ENCODE data around the gene KCNH1. TPM values are rescaled to one million over a fixed set of nuclear protein-coding genes. Genes with fewer than 3 reads are reported as not detected.

The KCNH1 gene
- total RNA-seq, 1 donor from 2014 or later = not detected

- TF ChIP-seq CTCF (IDR thresholded peaks at IDR 0.05) = no peak
- Histone ChIP-seq H3K36me3 (no peaks in the 10 kb centered on the region), H3K4me1 (no peaks in the 10 kb centered on the region), H3K9me3 (no peaks in the 10 kb centered on the region), H3K4me3 (no peak overlapping the region), H3K27ac (no peak overlapping the region), H3K27me3 (no peaks in the 10 kb centered on the region)
- ATAC-seq (no peak), DNase-seq (no peak)
- intact Hi-C loops (cut with DNase I) = no loop called here
Measured at GRCh38 chr1:210652329-210652954, 481.5 kb downstream of the KCNH1 start.

- no peaks in the 10 kb centered on the region for H3K9me3 ChIP-seq
- ATAC-seq (no peak), DNase-seq (no peak)
- H3K27ac ChIP-seq = no peak overlapping the region
- no peaks in the 10 kb centered on the region for H3K36me3 ChIP-seq
- no peak overlapping the region for H3K4me3 ChIP-seq
- no peaks in the 10 kb centered on the region for H3K27me3 ChIP-seq
- intact Hi-C loops (cut with DNase I) = no loop called here
- no peak for TF ChIP-seq CTCF (IDR thresholded peaks at IDR 0.05)
- no peaks in the 10 kb centered on the region for H3K4me1 ChIP-seq
Measured at GRCh38 chr1:210650403-210650802, 483.5 kb downstream of the KCNH1 start.

GRCh38 chr1:210648588-210649269 lies 485.2 kb downstream of the KCNH1 start:
- no peak for TF ChIP-seq CTCF (IDR thresholded peaks at IDR 0.05)
- no peaks in the 10 kb centered on the region for H3K9me3 ChIP-seq
- H3K4me3 ChIP-seq = no peak overlapping the region
- DNase-seq = no peak
- ATAC-seq = no peak
- no peaks in the 10 kb centered on the region for H3K27me3 ChIP-seq
- H3K36me3 ChIP-seq = no peaks in the 10 kb centered on the region
- H3K27ac ChIP-seq = no peak overlapping the region
- H3K4me1 ChIP-seq = no peaks in the 10 kb centered on the region
- intact Hi-C loops (cut with DNase I) = no loop called here

- H3K36me3 ChIP-seq = no peaks in the 10 kb centered on the region
- H3K27ac ChIP-seq = no peak overlapping the region
- intact Hi-C loops (cut with DNase I) = no loop called here
- TF ChIP-seq CTCF (IDR thresholded peaks at IDR 0.05) = no peak
- ATAC-seq = no peak
- no peaks in the 10 kb centered on the region for H3K27me3 ChIP-seq
- H3K4me3 ChIP-seq = no peak overlapping the region
- no peak for DNase-seq
- no peaks in the 10 kb centered on the region for H3K4me1 ChIP-seq
- no peaks in the 10 kb centered on the region for H3K9me3 ChIP-seq
Measured at GRCh38 chr1:210647406-210648333, 486.3 kb downstream of the KCNH1 start.

GRCh38 chr1:210646258-210646616 lies 487.7 kb downstream of the KCNH1 start:
- Histone ChIP-seq H3K4me3 (no peak overlapping the region), H3K9me3 (no peaks in the 10 kb centered on the region), H3K36me3 (no peaks in the 10 kb centered on the region), H3K27ac (no peak overlapping the region), H3K27me3 (no peaks in the 10 kb centered on the region), H3K4me1 (no peaks in the 10 kb centered on the region)
- intact Hi-C loops (cut with DNase I) = no loop called here
- no peak for TF ChIP-seq CTCF (IDR thresholded peaks at IDR 0.05)
- ATAC-seq (no peak), DNase-seq (no peak)
